ENCODE data around the gene TBC1D14. TPM values are rescaled to one million over a fixed set of nuclear protein-coding genes. Genes with fewer than 3 reads are reported as not detected.

The TBC1D14 gene
- total RNA-seq, 2 donors from 2014 or later = 42.3 to 43.5 TPM

DNA sequence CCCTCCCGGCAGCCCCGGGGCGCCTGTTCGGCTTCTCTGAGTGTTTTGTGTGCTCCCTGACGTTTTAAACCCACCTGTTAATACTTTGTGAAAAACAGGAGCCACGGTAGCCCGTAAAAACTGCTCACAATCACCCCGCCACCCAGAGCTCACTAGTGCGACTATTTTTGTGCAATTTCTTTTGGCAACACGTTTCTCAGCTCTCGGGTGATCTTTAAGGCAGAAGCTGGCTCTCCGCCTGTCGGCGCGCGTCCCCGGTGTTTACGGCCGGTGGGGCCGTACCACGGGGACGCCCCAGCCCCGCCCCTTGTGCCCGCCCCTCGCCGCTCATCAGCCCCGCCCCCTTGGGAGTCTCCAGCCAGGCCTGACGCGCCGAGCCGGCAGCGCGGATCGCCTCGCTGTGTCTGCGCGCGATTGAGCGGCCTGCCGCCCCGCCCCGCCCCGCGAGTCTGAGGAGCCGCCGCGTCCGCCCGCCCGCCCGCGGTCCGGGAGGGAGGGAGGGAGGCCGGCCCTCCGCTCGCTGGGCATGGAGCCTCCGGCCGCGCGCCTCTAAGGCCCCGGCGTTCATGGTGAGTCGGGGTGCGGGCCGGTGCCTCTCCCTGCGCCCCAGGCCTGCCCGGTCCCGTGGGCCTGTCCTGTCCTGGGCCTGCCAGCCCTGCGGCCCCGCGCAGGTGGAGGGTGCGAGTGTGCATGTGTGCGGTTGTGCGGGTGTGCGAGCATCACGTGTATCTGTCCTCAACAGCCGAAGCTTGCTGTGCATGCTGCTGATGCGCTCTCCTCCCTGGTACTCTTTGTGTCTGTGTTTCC, 77.4 kb downstream of the TBC1D14 start:
- H3K9me3 Mint-ChIP-seq = no peaks in the 10 kb centered on the region
- Histone ChIP-seq H3K27ac (ENCODE audit: low read depth, low read length) (peak overlapping the region; percentile 83), H3K4me3 (ENCODE audit: low read length) (peak overlapping the region; percentile 97), H3K36me3 (ENCODE audit: control insufficient read depth, insufficient read depth, low read length) (no peaks in the 10 kb centered on the region), H3K9me3 (ENCODE audit: control insufficient read depth, low read length) (no peaks in the 10 kb centered on the region), H3K9ac (ENCODE audit: extremely low read depth, low read length, poor library complexity, severe bottlenecking) (peak overlapping the region; percentile 72), H3K27me3 (ENCODE audit: control insufficient read depth, insufficient read depth, low read length, poor library complexity, severe bottlenecking) (no peaks in the 10 kb centered on the region), H3K4me1 (ENCODE audit: control insufficient read depth, insufficient read depth, low read length) (peaks cover 18% of the 10 kb centered on the region)
- no peaks in the 10 kb centered on the region for H3K27me3 Mint-ChIP-seq (ENCODE audit: insufficient read depth)
- H3K27ac Mint-ChIP-seq = peak overlapping the region; percentile 97
- peaks cover 53% of the 10 kb centered on the region for H3K4me1 Mint-ChIP-seq
- WGBS, 2 experiments (ENCODE audit: insufficient coverage in 1 of 2, insufficient read length in 1 of 2) = 0 to 1% methylated on average over 24 to 78 of the region's 78 CpGs
- H3K4me3 Mint-ChIP-seq = peak overlapping the region; percentile 82
- peaks cover 3% of the 10 kb centered on the region for H3K36me3 Mint-ChIP-seq (ENCODE audit: low read depth)
- TF ChIP-seq CTCF (conservative IDR thresholded peaks at IDR 0.05) = peak; percentile 11
- peak; percentile 98 for DNase-seq

DNA sequence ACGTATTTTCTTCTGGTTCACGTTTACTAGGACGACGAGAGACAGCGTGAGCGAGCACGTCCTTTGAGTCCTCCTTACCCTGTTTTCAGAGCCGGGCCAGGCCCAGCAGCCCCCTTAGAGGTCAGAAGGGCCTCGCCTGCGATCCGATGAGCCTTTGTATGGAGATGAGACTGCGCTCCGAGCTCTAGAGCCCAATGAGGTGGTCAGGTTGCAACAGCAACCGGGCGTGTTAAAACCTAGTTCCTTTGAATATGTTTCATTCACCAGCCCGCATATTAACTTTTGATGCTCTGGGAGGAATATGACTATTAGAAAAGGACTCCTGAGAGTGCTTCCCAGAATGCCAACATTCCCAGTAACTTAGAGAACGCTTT, 77.9 kb downstream of the TBC1D14 start:
- H3K27me3 Mint-ChIP-seq (ENCODE audit: insufficient read depth) = no peaks in the 10 kb centered on the region
- WGBS, 2 experiments (ENCODE audit: insufficient coverage in 1 of 2, insufficient read length in 1 of 2) = 1 to 3% methylated on average over 17 of the region's 17 CpGs

DNA sequence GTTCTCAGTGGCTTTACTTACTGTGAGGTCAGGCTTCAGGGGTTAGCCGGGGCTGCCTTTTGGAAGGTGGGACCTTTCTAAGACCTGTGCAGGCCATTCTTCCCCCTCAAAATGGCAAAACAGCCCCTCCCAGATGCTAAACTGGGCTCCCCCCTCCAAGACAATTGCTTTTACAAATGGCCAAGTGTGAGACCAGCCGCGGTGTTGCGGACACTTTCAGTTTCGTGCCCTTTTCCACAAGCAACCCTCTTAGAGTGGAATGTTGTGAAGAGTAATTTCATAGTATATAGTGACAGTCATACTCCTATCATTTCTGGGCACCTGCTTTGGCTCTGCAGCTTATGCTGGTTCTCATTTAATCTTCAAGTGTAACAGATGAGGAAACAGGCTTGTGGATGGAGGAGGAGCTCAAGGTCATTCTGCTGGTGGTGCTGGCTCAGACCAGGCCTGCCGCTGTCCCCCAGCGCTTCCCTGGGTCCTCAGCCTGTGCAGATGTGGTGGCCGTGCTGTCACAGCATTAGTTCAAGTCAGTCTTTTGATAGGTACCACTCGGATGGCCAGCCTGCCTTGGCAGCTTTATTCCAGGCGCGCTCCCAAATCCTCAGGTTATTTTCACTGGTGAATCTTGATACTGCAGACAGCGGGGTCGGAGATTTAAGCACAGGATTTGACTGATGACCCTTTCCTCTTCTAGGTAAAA, 78.5 kb downstream of the TBC1D14 start:
- H3K27ac Mint-ChIP-seq = peak overlapping the region; percentile 95
- Histone ChIP-seq H3K36me3 (ENCODE audit: control insufficient read depth, insufficient read depth, low read length) (peaks cover 11% of the 10 kb centered on the region), H3K4me3 (ENCODE audit: low read length) (peak overlapping the region; percentile 97), H3K9me3 (ENCODE audit: control insufficient read depth, low read length) (no peaks in the 10 kb centered on the region), H3K27me3 (ENCODE audit: control insufficient read depth, insufficient read depth, low read length, poor library complexity, severe bottlenecking) (no peaks in the 10 kb centered on the region), H3K4me1 (ENCODE audit: control insufficient read depth, insufficient read depth, low read length) (peaks cover 22% of the 10 kb centered on the region), H3K27ac (ENCODE audit: low read depth, low read length) (peak overlapping the region; percentile 83), H3K9ac (ENCODE audit: extremely low read depth, low read length, poor library complexity, severe bottlenecking) (peak overlapping the region; percentile 66)
- H3K4me1 Mint-ChIP-seq = peaks cover 59% of the 10 kb centered on the region
- H3K4me3 Mint-ChIP-seq = peak overlapping the region; percentile 82
- H3K27me3 Mint-ChIP-seq (ENCODE audit: insufficient read depth) = no peaks in the 10 kb centered on the region
- DNase-seq = no peak
- peaks cover 5% of the 10 kb centered on the region for H3K36me3 Mint-ChIP-seq (ENCODE audit: low read depth)
- TF ChIP-seq CTCF (conservative IDR thresholded peaks at IDR 0.05) = no peak
- 78 to 84% methylated on average over 12 to 13 of the region's 13 CpGs for WGBS, 2 experiments (ENCODE audit: insufficient coverage in 1 of 2, insufficient read length in 1 of 2)
- H3K9me3 Mint-ChIP-seq = no peaks in the 10 kb centered on the region

More for the DNA sequence above, 77.9 kb downstream of the TBC1D14 start:
- Histone ChIP-seq H3K4me1 (ENCODE audit: control insufficient read depth, insufficient read depth, low read length) (peaks cover 22% of the 10 kb centered on the region), H3K9me3 (ENCODE audit: control insufficient read depth, low read length) (no peaks in the 10 kb centered on the region), H3K27ac (ENCODE audit: low read depth, low read length) (peak overlapping the region; percentile 83), H3K9ac (ENCODE audit: extremely low read depth, low read length, poor library complexity, severe bottlenecking) (peak overlapping the region; percentile 66), H3K36me3 (ENCODE audit: control insufficient read depth, insufficient read depth, low read length) (peaks cover 5% of the 10 kb centered on the region), H3K4me3 (ENCODE audit: low read length) (peak overlapping the region; percentile 97), H3K27me3 (ENCODE audit: control insufficient read depth, insufficient read depth, low read length, poor library complexity, severe bottlenecking) (no peaks in the 10 kb centered on the region)
- no peak for TF ChIP-seq CTCF (conservative IDR thresholded peaks at IDR 0.05)
- H3K27ac Mint-ChIP-seq = peak overlapping the region; percentile 95
- peaks cover 3% of the 10 kb centered on the region for H3K36me3 Mint-ChIP-seq (ENCODE audit: low read depth)
- DNase-seq = peak; percentile 75
- peaks cover 55% of the 10 kb centered on the region for H3K4me1 Mint-ChIP-seq
- H3K9me3 Mint-ChIP-seq = no peaks in the 10 kb centered on the region
- H3K4me3 Mint-ChIP-seq = peak overlapping the region; percentile 82

All from endodermal cell (in vitro differentiated cells).